SW480 (cell line): Measurements from ENCODE around the gene F8.
"Not testable (repeated sequence)": the region's sequence is repeated elsewhere in the genome, so short reads cannot be mapped to it uniquely, and the experiment has no call there.

ENCODE experiments used
- DNase-seq: peaks from one replicate; pipeline ENCODE4 v3.0.0-alpha.2; 2016; ENCODE audit warnings: low spot score

The F8 gene

DNA sequence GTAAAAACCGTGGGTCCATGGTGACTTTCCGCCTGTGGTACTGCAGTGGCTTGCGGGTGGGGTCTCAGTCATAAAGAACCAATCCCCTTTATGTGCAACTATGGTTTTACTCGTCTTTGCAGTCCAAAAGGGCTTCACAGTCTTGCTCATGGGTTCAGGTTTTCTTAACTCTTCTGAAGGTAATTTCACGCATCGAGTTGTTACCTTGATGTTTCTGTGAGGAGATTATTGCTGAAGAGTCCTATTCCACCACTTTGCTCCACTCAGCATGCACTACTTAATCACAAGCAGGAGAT, 41.5 kb downstream of the F8 start:
- no peak for DNase-seq

DNA sequence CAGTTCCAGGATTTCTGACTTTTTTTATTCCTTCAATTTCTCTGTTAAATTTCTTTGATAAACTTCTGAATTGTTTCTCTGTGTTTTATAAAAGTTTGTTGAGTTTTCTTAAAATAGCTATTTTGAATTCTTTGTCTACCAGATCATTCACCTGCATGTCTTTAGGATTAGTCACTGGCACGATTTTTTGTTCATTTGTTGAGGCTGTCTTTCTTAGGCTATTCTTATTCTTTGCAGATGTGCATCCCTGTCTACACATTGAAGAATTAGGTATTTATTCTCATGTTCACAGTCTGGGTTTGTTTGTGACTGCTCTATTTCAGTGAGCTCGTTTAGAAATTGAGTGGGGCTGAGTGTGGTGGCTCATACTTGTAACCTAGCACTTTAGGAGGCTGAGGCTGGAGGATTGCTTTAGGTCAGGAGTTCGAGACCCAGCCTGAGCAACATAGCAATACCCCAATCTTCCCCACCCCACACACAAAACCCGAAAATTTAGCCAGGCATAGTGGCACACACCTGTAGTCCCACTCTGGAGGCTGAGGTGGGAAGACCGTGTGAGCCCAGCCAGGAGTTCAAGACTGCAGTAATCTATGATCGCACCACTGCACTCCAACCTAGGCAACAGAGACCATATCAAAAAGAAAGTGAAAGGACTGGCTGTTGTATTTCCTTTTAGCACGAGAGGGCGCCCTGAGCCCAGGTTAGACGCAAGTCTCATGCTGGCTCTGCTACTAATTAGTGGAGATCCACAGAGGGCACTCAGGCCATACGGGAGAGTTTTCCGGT, 42.0 kb downstream of the F8 start:
- peak; percentile 57 for DNase-seq

DNA sequence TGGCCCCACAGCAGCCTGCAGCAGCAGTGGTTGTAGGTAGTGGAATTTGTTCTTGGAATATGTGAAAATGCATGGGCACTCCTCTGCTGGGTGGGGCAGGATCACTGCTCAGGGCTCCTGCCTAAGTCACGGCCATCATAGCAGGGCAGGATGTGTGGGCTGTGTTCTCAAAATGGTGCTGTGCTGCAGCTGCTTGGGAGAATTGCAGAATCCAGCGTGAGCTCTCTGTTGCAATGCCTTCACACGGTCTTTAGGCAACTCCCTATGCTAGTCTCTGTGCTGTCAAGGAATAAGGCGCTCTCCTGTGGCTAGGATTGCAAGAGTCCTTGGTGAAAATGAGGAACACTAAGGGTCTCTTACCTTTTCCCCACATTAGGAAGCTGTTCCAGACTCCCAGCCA, 42.9 kb downstream of the F8 start:
- DNase-seq = no peak

DNA sequence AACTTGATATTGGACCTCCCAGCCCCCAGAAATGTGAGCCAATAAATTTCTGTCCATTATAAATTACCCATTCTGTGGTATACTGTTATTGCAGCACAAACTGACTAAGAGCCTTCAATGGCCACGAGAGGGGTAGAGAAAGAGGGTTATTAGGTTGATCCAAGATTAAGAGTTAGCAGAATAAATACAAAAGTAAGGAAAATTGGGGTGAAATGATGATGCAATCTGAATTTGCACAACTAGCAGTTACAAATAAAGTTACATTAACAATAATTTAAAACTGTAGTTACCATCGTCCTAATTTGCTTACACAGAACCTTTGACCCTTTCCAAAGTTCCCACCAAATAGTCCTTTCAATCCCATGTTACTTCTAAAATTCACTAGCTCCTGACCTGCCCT, 54.2 kb downstream of the F8 start:
- no peak for DNase-seq

DNA sequence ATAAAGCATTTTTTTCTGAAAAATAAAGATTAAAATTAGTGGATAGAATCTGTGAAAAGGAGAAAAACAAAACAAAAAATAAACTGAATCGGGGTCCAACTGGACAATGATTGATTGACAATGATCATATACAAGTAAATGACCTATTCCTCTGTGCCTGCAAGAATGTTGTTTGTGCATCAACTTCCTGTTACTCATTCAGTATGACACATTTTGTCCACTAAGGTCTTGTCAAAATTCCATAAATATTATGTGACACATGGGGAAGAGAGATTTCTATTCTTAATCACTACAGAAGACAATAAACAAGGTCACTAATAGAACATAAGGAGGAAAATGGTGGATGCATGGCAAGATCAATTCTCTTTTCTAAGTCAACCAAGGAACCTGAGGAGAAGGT, 54.9 kb downstream of the F8 start:
- DNase-seq = peak; percentile 9

DNA sequence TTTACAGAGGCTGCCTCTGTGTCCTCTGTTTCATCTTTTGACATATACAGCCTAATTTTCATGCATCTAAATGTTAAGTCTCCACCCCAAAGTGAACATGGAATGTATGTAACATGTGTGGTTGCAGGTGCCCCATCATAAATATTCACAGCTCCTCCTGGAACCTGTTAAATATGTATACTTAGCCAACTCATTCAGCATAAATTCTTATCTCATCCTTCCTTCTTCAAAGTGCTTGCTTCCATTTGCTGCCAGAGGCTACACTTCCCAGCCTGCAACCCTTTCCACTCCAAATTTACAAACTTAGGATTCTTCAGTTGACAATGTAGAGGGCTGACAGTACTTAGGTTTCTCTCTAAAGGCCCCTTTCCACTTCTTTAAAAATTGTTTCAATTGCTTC, 60.6 kb downstream of the F8 start:
- DNase-seq = no peak

DNA sequence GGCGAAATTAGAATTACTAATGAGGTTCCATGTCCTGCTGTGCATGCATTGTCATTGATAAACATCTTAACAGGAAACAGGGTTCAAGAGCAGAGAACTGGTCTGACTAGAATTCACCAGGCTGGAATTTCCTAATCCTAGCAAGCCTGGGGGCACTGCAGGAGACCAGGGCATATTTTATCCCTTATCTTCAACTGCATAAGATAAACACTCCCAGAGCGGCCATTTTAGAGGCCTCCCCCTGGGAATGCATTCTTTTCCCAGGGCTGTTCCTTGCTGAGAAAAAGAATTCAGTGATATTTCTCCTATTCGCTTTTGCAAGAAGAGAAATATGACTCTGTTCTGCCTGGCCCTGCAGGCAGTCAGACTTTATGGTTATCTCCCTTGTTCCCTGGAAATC, 66.7 kb downstream of the F8 start:
- not testable (repeated sequence) for DNase-seq

DNA sequence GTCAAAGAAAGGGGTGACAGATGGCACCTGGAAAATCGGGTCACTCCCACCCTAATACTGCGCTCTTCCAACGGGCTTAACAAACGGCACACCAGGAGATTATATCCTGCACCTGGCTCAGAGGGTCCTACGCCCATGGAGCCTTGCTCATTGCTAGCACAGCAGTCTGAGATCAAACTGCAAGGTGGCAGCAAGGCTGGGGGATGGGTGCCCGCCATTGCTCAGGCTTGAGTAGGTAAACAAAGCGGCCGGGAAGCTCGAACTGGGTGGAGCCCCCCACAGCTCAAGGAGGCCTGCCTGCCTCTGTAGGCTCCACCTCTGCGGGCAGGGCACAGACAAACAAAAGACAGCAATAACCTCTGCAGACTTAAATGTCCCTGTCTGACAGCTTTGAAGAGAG, 83.3 kb downstream of the F8 start:
- not testable (repeated sequence) for DNase-seq

DNA sequence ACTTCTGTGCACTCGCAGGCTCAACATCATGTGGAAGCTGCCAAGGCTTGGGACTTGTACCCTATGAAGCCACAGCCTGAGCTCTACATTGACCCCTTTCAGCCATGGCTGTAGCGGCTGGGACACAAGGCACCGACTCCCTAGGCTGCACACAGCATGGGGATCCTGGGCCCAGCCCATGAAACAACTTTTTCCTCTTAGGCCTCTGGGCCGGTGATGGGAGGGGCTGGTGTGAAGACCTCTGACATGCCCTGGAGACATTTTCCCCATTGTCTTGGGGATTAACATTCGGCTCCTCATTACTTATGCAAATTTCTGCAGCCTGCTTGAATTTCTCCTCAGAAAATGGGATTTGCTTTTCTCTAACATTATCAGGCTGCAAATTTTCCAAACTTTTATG, 97.8 kb downstream of the F8 start:
- DNase-seq = not testable (repeated sequence)

DNA sequence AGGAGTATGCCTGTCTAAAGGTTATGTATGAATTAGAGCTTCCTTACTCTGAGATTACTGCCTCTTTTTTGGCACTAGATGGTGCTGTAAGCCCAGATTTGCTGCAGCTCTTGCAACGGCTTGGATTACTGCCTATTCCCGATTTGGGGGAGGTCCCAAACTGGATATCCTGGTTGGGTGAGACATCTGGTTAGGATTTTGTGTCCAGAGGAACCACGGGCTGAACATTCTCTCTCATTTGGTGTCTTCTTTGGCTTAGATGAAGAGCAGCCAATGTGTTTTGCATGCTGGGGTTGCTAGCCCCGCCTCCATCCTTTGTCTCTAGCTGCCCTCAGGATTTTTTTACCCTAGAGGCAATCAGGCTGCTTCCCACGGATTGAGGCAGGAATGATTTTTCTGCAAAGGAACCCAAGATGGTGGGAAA, 104.5 kb downstream of the F8 start:
- peak; percentile 69 for DNase-seq

DNA sequence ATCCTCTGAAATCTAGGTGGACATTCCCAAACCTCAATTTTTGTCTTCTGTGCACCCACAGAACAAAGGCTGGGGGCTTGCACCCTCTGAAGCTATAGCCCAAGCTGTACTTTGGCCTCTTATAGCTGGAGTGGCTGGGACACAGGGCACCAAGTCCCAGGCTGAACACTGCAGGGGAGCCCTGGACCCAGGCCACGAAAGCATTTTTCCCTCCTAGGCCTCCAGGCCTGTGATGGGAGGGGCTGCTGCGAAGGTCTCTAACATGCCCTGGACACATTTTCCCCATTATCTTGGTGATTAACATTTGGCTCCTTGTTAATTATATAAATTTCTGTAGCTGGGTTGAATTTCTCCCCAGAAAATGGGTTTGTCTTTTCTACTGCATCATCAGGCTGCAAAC, 108.5 kb downstream of the F8 start:
- no peak for DNase-seq

DNA sequence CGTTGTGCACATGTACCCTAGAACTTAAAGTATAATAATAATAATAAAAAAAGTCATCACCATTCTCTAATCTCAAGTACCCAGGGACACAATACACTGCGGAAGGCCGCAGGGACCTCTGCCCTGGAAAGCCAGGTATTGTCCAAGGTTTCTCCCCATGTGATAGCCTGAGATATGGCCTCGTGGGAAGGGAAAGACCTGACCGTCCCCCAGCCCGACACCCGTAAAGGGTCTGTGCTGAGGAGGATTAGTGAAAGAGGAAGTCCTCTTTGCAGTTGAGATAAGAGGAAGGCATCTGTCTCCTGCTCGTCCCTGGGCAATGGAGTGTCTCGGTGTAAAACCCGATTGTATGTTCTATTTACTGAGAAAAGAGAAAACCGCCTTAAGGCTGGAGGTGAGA, 112.0 kb downstream of the F8 start:
- DNase-seq = not testable (repeated sequence)

DNA sequence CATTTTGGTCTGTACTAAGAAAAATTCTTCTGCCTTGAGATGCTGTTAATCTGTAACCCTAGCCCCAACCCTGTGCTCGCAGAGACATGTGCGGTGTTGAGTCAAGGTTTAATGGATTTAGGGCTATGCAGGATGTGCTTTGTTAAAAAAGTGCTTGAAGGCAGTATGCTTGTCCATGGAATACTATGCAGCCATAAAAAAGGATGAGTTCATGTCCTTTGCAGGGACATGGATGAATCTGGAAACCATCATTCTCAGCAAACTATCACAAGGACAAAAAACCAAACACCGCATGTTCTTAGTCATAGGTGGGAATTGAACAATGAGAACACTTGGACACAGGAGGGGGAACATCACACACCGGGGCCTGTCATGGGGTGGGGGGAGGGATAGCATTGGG, 112.5 kb downstream of the F8 start:
- not testable (repeated sequence) for DNase-seq

DNA sequence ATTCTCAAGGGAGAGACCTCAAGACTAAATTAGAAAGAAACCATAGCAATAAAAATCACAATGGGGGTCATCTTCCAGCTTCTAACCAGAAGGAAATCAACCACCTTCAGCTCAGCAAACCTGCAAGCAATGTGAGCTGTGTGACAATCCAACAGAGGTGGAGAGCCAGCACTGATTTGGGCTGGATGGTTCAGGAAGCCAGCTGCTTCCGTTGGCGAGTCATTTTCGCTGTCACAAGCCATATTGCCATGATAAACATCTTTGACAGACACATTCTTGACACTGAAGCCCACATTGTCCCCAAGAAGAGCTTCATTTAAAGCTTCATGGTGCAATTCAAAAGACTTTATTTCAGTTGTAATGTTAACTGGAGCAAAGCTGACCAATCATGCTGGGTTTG, 113.7 kb downstream of the F8 start:
- DNase-seq = no peak

DNA sequence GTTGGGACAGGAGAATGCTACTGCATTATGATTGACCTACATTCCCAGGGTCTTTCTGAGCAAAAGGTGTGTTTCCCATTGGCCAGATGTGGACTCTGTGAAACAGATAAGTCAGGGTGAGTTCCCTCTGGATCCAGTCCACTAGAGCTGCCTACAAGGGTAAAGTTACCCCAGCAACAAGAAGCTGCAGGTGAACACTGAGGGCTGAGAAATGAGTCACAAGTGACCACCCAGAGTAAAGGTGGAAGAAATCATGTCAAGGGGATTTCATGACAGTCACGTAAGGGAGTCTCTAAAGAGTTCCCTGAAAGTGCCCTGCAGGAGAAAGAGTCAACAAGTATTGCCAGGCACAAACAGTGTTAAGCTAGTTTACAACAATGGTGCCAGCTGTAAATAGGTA, 120.1 kb downstream of the F8 start:
- DNase-seq = no peak

DNA sequence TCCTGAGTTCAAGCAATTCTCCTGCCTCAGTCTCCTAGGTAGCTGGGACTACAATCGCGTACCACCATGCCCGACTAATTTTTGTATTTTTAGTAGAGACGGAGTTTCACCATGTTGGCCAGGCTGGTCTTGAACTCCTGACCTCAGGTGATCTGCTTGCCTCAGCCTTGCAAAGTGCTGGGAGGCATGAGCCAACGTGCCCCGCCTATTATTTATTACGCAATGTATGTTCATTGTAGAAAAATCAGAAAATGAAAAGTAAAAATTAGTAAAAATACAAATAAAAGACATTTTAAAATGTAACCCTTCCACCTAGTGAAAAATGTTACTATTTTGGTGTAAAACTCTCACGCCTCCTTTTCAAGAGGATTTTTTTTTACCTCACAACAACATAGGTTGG, 122.2 kb downstream of the F8 start:
- DNase-seq = no peak

DNA sequence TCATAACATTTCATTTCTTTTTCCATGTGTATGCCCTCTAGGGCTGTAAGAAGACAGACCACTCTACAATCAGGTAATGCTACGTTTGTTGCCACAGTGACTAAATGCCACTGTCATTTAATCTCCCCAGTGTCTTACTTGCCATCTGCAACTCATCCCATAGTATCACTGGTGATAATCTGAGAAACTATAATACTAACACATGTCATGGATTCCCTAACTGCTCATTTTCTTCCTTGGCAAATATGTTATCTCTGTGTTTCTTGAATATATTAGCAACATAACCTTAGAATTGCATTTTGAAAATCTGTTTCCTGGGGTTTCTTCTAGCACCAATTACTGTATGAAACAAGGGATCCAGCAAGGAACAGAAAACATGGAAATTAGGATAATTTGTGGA, 130.2 kb downstream of the F8 start:
- no peak for DNase-seq

DNA sequence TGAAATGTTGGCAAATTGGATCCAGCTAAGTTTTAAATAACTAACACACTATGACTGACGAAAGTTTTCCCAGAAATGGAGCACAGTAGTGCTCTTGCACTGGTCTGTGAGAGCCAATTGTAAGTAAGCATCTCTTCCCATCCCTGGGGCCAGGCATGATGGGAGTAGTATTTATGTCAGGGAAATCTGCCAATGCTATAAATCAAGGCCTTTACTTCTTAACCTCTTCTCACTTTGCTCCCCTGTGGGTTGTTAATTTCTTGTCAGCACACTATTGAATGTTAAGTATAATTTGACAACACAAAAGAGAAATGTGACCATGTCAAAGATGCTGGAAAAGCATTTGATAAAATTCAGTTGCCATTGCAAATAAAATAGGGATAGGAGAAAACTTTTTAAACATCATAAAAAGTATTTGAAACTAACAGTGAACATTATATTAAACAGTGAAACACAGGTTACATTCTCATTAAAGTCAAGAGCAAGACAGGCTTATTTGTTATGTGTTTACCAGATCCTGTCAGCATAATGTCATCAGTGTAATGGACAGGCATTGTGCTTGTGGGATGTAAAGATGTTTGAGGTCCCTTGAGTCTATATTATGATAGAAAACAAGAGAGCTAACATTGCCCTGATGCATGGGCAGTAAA, 131.4 kb downstream of the F8 start:
- no peak for DNase-seq

DNA sequence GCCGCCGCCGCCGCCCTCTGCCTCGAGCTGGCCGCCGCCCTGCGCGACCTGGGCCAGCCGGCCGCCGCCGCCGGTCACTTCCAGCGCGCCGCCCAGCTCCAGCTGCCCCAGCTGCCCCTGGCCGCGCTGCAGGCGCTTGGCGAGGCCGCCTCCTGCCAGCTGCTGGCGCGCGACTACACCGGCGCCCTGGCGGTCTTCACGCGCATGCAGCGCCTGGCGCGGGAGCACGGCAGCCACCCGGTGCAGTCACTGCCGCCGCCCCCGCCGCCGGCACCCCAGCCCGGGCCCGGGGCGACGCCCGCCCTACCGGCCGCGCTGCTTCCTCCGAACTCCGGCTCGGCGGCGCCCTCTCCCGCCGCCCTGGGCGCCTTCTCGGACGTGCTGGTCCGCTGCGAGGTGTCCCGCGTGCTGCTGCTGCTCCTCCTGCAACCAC, 135.7 kb downstream of the F8 start:
- not testable (repeated sequence) for DNase-seq

DNA sequence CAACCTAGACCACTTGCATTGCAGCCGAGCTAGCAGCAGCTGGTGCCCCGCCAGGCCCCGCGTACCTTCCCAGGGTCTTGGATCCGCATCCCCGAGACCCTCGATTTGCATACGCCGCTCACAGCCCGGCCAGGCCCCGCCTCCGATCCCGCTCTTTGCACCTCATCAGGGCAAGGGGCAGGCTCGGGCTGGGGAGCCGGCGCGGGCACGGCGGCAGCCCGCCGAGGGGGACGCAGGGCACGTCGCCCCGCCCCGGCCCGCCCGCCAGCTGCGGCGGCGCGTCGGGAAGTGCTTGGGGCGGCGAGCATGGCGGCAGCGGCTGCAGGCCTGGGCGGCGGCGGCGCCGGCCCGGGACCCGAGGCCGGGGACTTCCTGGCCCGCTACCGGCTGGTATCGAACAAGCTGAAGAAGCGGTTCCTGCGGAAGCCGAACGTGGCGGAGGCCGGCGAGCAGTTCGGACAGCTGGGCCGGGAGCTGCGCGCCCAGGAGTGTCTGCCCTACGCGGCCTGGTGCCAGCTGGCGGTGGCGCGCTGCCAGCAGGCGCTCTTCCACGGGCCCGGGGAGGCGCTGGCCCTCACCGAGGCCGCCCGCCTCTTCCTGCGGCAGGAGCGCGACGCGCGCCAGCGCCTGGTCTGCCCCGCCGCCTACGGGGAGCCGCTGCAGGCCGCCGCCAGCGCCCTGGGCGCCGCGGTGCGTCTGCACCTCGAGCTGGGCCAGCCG, 136.3 kb downstream of the F8 start, which contains the start of gene F8A1:
TSS of gene F8A1 (plus strand) at position 287 of the 720 bp plus-strand sequence. CDS start at position 307, 20 bp downstream.
- not testable (repeated sequence) for DNase-seq

DNA sequence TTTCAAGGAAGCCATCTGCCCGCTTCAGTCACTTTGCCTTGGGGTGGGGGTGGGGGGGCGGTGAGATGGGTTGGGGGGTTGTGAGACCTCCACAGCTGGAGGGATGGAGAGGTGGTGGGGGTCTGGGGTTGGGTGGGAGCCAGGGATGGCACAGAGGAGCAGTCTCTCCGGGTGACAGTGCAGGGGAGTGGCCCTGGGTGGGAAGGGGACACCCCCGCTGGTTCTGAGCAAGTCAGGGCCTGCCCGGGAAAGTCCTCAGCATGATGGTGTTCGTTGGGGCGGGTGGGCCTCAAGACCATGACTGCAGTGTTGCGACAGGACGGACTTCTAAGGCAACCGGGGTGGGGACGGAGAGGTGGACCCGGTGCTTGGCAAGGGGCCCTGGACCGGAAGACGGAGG, 137.0 kb downstream of the F8 start:
- DNase-seq = not testable (repeated sequence)

DNA sequence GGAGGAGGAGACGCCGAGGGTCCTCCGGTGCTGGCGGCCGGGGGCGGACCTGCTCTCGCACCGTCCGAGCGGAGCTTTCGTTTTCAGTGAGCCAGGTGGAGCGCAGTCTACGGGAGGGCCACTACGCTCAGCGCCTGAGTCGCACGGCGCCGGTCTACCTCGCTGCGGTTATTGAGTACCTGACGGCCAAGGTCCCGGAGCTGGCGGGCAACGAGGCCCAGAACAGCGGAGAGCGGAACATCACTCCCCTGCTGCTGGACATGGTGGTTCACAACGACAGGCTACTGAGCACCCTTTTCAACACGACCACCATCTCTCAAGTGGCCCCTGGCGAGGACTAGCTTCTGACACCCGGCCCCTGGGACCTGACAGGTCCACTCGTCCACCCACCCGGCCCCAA, 137.5 kb downstream of the F8 start:
- DNase-seq = not testable (repeated sequence)

DNA sequence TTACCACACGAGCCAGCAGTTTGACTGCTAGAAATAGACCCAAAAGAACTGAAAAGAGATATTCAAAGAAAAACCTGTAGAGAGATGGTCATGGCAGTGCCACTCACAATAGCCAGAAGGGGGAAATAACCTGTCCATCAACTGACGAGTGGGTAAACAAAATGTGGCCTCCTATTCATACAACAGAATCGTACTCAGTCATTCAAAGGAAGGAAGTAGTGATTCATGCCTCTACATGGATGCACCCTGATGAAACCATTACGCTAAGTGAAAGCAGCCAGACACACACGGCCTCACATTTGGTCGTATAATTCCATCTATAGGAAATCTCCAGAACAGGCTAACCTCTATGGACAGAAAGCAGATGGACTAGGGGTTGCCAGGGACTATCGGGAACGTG, 138.5 kb downstream of the F8 start:
- DNase-seq = not testable (repeated sequence)
